WTC11 (cell line): Measurements from ENCODE around the gene CTNND2. TPM values are rescaled to one million over a fixed set of nuclear protein-coding genes. Genes with fewer than 3 reads are reported as not detected.

ENCODE experiments used
- ATAC-seq: fragments of 200-7000 bp; cut with Tn5 transposase; 2 replicates; pipeline ENCODE4 v1.10.0; 2021; ENCODE audit warnings: mild to moderate bottlenecking, moderate library complexity
- CTCF ChIA-PET: fragments of 300-600 bp; sonication (Branson Sonifier 250); formaldehyde crosslinking; loops from one replicate; lab custom pipeline; 2021; ENCODE audit warnings: antibody characterized with exemption; lab: Charles Lee
- POLR2A ChIA-PET: fragments of 350-600 bp; sonication (Branson Sonifier 250); formaldehyde crosslinking; loops from one replicate; lab custom pipeline; 2021; ENCODE audit warnings: antibody characterized with exemption; lab: Charles Lee
- DNase-seq: peaks from one replicate; pipeline ENCODE4 v3.0.0; 2021; ENCODE audit warnings: low spot score
- H3K27ac Mint-ChIP-seq: 2 replicates; pipeline ENCODE4 v1.8.0; 2021; ENCODE audit warnings: mixed read lengths
- H3K27me3 Mint-ChIP-seq: 2 replicates; pipeline ENCODE4 v1.8.0; 2021; ENCODE audit warnings: low read depth, mild to moderate bottlenecking, moderate library complexity, mixed read lengths
- H3K36me3 Mint-ChIP-seq: 2 replicates; pipeline ENCODE4 v1.8.0; 2021; ENCODE audit warnings: mixed read lengths
- H3K4me1 Mint-ChIP-seq: 2 replicates; pipeline ENCODE4 v1.8.0; 2022; ENCODE audit warnings: mixed read lengths
- H3K4me3 Mint-ChIP-seq: 2 replicates; pipeline ENCODE4 v1.8.0; 2021; ENCODE audit warnings: mild to moderate bottlenecking, moderate library complexity, mixed read lengths
- H3K9me3 Mint-ChIP-seq: 2 replicates; pipeline ENCODE4 v1.8.0; 2021; ENCODE audit warnings: mixed read lengths
- ESRRA ChIP-seq: sonication (generic); formaldehyde crosslinking; IDR thresholded peaks from 2 replicates; pipeline ENCODE4 v1.8.1; 2022; ENCODE audit warnings: mild to moderate bottlenecking, missing genetic modification reagents, borderline replicate concordance
- FOXK1 ChIP-seq: sonication (generic); formaldehyde crosslinking; IDR thresholded peaks from 2 replicates; pipeline ENCODE4 v1.8.0; 2022; ENCODE audit warnings: mild to moderate bottlenecking, moderate library complexity, missing genetic modification reagents
- GTF2I ChIP-seq: fragments of 250-450 bp; sonication (Bioruptor Pico); conservative IDR thresholded peaks from 2 replicates; pipeline ENCODE4 v1.4.0; 2021; ENCODE audit warnings: mild to moderate bottlenecking
- JUN ChIP-seq: sonication (generic); formaldehyde crosslinking; IDR thresholded peaks from 2 replicates; pipeline ENCODE4 v1.8.0; 2023; ENCODE audit warnings: mild to moderate bottlenecking, missing genetic modification reagents
- MYBL2 ChIP-seq: sonication (generic); formaldehyde crosslinking; IDR thresholded peaks from 2 replicates; pipeline ENCODE4 v1.8.1; 2023; ENCODE audit warnings: mild to moderate bottlenecking, moderate library complexity, missing genetic modification reagents
- NR1H2 ChIP-seq: sonication (generic); formaldehyde crosslinking; IDR thresholded peaks from 2 replicates; pipeline ENCODE4 v1.9.0; 2021; ENCODE audit warnings: mild to moderate bottlenecking, moderate library complexity, missing genetic modification reagents
- NR2C2 ChIP-seq: sonication (generic); formaldehyde crosslinking; IDR thresholded peaks from 2 replicates; pipeline ENCODE4 v1.8.0; 2022; ENCODE audit warnings: mild to moderate bottlenecking, missing genetic modification reagents
- NR3C1 ChIP-seq: sonication (generic); formaldehyde crosslinking; conservative IDR thresholded peaks from 2 replicates; pipeline ENCODE4 v1.8.1; 2023; ENCODE audit warnings: low read depth, mild to moderate bottlenecking, missing genetic modification reagents
- RELA ChIP-seq: sonication (generic); formaldehyde crosslinking; IDR thresholded peaks from 2 replicates; pipeline ENCODE4 v1.8.1; 2022; ENCODE audit warnings: missing genetic modification reagents, mild to moderate bottlenecking, borderline replicate concordance
- RORB ChIP-seq: fragments of 250-450 bp; sonication (Bioruptor Pico); IDR thresholded peaks from 2 replicates; pipeline ENCODE4 v1.9.0; 2021; ENCODE audit warnings: mild to moderate bottlenecking
- SP1 ChIP-seq: sonication (generic); formaldehyde crosslinking; conservative IDR thresholded peaks from 2 replicates; pipeline ENCODE4 v1.8.1; 2022; ENCODE audit warnings: missing genetic modification reagents
- ZNF317 ChIP-seq: sonication (generic); formaldehyde crosslinking; IDR thresholded peaks from 2 replicates; pipeline ENCODE4 v1.8.1; 2023; ENCODE audit warnings: low read depth, mild to moderate bottlenecking, moderate library complexity, missing genetic modification reagents, borderline replicate concordance
- ZNF396 ChIP-seq: fragments of 250-450 bp; sonication (Bioruptor Pico); IDR thresholded peaks from 2 replicates; pipeline ENCODE4 v1.8.0; 2021; ENCODE audit warnings: mild to moderate bottlenecking, moderate library complexity, borderline replicate concordance
- ZNF671 ChIP-seq: fragments of 250-450 bp; sonication (Bioruptor Pico); IDR thresholded peaks from 2 replicates; pipeline ENCODE4 v1.8.0; 2021; ENCODE audit warnings: mild to moderate bottlenecking
- total RNA-seq: library from RNA; stranded (reverse); gene quantifications from 3 replicates; pipeline ENCODE4 v1.2.3, GENCODE V29; 2021
- TF ChIP-seq, protein P1 (sequence below): sonication (generic); formaldehyde crosslinking; IDR thresholded peaks from 2 replicates; pipeline ENCODE4 v1.8.1; 2023; ENCODE audit warnings: mild to moderate bottlenecking, missing genetic modification reagents
- TF ChIP-seq, protein P2 (sequence below): sonication (generic); formaldehyde crosslinking; IDR thresholded peaks from 2 replicates; pipeline ENCODE4 v1.8.1; 2022; ENCODE audit warnings: low read depth, mild to moderate bottlenecking, moderate library complexity, missing genetic modification reagents, borderline replicate concordance
- TF ChIP-seq, protein P3 (sequence below): fragments of 200-600 bp; IDR thresholded peaks from 2 replicates; pipeline ENCODE4 v1.8.0; 2022; ENCODE audit warnings: antibody characterized with exemption
- TF ChIP-seq, protein P4 (sequence below): sonication (generic); formaldehyde crosslinking; IDR thresholded peaks from 2 replicates; pipeline ENCODE4 v1.8.1; 2023; ENCODE audit warnings: mild to moderate bottlenecking, missing genetic modification reagents, moderate library complexity
- TF ChIP-seq, protein P5 (sequence below): sonication (generic); formaldehyde crosslinking; conservative IDR thresholded peaks from 2 replicates; pipeline ENCODE4 v1.8.1; 2022; ENCODE audit warnings: mild to moderate bottlenecking, missing genetic modification reagents
- TF ChIP-seq, protein P6 (sequence below): sonication (generic); formaldehyde crosslinking; IDR thresholded peaks from 2 replicates; pipeline ENCODE4 v1.8.0; 2022; ENCODE audit warnings: missing genetic modification reagents

The CTNND2 gene
- total RNA-seq, 1 experiment from 2014 or later: 11.9 TPM

DNA sequence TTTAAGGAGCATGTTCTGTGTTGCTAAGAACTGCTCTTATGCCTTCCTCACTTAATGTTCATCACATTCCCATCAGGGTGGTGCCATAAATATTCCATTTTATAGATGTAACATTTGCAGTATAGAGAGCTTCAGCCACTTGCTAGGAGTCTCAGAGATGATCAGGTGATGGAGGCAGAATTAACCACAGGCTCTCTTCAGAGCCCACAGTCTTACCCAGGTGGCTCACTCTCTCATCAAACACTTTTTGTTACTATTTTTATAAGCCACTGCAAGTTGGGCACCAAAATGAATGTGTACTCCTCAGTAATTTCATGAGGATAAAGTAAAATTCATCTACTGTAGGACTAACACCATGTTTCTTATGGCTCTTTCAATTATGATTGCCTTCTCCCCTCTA lies 651.7 kb downstream of the CTNND2 start:
- H3K9me3 Mint-ChIP-seq: no peaks in the 10 kb centered on the region
- no peak for ATAC-seq
- no peak overlapping the region for H3K27ac Mint-ChIP-seq
- DNase-seq: no peak
- ChIA-PET POLR2A (no interaction called here), CTCF (no interaction called here)
- TF ChIP-seq FOXK1 (CRISPR knock-in tag): no peak
- no peak for TF ChIP-seq GTF2I
- TF ChIP-seq, protein P1, sequence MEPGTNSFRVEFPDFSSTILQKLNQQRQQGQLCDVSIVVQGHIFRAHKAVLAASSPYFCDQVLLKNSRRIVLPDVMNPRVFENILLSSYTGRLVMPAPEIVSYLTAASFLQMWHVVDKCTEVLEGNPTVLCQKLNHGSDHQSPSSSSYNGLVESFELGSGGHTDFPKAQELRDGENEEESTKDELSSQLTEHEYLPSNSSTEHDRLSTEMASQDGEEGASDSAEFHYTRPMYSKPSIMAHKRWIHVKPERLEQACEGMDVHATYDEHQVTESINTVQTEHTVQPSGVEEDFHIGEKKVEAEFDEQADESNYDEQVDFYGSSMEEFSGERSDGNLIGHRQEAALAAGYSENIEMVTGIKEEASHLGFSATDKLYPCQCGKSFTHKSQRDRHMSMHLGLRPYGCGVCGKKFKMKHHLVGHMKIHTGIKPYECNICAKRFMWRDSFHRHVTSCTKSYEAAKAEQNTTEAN: no peak
- no peak for TF ChIP-seq ZNF671
- no peak for TF ChIP-seq SP1 (CRISPR knock-in tag)
- no peak for TF ChIP-seq NR1H2 (CRISPR knock-in tag)
- TF ChIP-seq, protein P2, sequence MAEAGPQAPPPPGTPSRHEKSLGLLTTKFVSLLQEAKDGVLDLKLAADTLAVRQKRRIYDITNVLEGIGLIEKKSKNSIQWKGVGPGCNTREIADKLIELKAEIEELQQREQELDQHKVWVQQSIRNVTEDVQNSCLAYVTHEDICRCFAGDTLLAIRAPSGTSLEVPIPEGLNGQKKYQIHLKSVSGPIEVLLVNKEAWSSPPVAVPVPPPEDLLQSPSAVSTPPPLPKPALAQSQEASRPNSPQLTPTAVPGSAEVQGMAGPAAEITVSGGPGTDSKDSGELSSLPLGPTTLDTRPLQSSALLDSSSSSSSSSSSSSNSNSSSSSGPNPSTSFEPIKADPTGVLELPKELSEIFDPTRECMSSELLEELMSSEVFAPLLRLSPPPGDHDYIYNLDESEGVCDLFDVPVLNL: no peak
- no peak for TF ChIP-seq NR3C1
- TF ChIP-seq NR2C2 (CRISPR knock-in tag): no peak
- TF ChIP-seq, protein P3, sequence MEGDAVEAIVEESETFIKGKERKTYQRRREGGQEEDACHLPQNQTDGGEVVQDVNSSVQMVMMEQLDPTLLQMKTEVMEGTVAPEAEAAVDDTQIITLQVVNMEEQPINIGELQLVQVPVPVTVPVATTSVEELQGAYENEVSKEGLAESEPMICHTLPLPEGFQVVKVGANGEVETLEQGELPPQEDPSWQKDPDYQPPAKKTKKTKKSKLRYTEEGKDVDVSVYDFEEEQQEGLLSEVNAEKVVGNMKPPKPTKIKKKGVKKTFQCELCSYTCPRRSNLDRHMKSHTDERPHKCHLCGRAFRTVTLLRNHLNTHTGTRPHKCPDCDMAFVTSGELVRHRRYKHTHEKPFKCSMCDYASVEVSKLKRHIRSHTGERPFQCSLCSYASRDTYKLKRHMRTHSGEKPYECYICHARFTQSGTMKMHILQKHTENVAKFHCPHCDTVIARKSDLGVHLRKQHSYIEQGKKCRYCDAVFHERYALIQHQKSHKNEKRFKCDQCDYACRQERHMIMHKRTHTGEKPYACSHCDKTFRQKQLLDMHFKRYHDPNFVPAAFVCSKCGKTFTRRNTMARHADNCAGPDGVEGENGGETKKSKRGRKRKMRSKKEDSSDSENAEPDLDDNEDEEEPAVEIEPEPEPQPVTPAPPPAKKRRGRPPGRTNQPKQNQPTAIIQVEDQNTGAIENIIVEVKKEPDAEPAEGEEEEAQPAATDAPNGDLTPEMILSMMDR: no peak
- TF ChIP-seq MYBL2 (CRISPR knock-in tag): no peak
- no peak for TF ChIP-seq ZNF396 (CRISPR knock-in tag)
- no peak for TF ChIP-seq RELA (CRISPR knock-in tag)
- TF ChIP-seq, protein P4, sequence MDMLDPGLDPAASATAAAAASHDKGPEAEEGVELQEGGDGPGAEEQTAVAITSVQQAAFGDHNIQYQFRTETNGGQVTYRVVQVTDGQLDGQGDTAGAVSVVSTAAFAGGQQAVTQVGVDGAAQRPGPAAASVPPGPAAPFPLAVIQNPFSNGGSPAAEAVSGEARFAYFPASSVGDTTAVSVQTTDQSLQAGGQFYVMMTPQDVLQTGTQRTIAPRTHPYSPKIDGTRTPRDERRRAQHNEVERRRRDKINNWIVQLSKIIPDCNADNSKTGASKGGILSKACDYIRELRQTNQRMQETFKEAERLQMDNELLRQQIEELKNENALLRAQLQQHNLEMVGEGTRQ (CRISPR knock-in tag): no peak
- TF ChIP-seq, protein P5, sequence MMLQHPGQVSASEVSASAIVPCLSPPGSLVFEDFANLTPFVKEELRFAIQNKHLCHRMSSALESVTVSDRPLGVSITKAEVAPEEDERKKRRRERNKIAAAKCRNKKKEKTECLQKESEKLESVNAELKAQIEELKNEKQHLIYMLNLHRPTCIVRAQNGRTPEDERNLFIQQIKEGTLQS (CRISPR knock-in tag): no peak
- TF ChIP-seq JUN (CRISPR knock-in tag): no peak
- H3K27me3 Mint-ChIP-seq: no peaks in the 10 kb centered on the region
- no peaks in the 10 kb centered on the region for H3K36me3 Mint-ChIP-seq
- H3K4me1 Mint-ChIP-seq: peaks cover 15% of the 10 kb centered on the region
- H3K4me3 Mint-ChIP-seq: no peak overlapping the region

DNA sequence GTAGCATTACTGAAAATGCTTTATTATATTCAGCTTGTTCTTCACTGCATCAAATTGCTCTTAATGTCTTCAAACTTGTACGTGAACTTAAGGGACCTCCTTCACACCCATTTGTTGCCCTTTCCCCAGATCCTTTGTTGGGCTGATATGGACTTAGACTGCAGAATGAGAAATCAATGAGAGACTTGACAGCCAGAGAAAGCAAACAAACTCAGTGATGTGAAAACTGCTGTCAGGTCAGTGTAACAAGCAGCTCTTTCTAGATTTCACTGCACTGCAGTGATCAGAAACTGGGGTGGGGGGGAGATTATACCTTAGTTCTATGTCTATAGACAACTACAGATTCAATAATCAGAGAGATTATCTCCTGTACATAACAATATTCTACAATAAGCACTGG lies 652.2 kb downstream of the CTNND2 start:
- CTCF ChIA-PET: no interaction called here
- ATAC-seq (no peak), DNase-seq (no peak)
- no peak overlapping the region for H3K27ac Mint-ChIP-seq
- H3K4me1 Mint-ChIP-seq: peaks cover 15% of the 10 kb centered on the region
- POLR2A ChIA-PET: no interaction called here
- no peaks in the 10 kb centered on the region for H3K36me3 Mint-ChIP-seq
- no peak overlapping the region for H3K4me3 Mint-ChIP-seq
- no peaks in the 10 kb centered on the region for H3K9me3 Mint-ChIP-seq
- TF ChIP-seq ESRRA: no peak
- TF ChIP-seq, protein P6, sequence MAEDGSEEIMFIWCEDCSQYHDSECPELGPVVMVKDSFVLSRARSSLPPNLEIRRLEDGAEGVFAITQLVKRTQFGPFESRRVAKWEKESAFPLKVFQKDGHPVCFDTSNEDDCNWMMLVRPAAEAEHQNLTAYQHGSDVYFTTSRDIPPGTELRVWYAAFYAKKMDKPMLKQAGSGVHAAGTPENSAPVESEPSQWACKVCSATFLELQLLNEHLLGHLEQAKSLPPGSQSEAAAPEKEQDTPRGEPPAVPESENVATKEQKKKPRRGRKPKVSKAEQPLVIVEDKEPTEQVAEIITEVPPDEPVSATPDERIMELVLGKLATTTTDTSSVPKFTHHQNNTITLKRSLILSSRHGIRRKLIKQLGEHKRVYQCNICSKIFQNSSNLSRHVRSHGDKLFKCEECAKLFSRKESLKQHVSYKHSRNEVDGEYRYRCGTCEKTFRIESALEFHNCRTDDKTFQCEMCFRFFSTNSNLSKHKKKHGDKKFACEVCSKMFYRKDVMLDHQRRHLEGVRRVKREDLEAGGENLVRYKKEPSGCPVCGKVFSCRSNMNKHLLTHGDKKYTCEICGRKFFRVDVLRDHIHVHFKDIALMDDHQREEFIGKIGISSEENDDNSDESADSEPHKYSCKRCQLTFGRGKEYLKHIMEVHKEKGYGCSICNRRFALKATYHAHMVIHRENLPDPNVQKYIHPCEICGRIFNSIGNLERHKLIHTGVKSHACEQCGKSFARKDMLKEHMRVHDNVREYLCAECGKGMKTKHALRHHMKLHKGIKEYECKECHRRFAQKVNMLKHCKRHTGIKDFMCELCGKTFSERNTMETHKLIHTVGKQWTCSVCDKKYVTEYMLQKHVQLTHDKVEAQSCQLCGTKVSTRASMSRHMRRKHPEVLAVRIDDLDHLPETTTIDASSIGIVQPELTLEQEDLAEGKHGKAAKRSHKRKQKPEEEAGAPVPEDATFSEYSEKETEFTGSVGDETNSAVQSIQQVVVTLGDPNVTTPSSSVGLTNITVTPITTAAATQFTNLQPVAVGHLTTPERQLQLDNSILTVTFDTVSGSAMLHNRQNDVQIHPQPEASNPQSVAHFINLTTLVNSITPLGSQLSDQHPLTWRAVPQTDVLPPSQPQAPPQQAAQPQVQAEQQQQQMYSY: no peak
- no peak for TF ChIP-seq ZNF317 (CRISPR knock-in tag)
- TF ChIP-seq RORB (CRISPR knock-in tag): no peak
- no peaks in the 10 kb centered on the region for H3K27me3 Mint-ChIP-seq
